Effector CD8-positive, alpha-beta T cell (primary cell): ENCODE results near the gene ZBTB3.
"Not testable (repeated sequence)": the region's sequence is repeated elsewhere in the genome, so short reads cannot be mapped to it uniquely, and the experiment has no call there.

Source experiments
- DNase-seq: peaks from one replicate; lab custom pipeline; 2025; lab: John Stamatoyannopoulos, UW

The ZBTB3 gene

DNA sequence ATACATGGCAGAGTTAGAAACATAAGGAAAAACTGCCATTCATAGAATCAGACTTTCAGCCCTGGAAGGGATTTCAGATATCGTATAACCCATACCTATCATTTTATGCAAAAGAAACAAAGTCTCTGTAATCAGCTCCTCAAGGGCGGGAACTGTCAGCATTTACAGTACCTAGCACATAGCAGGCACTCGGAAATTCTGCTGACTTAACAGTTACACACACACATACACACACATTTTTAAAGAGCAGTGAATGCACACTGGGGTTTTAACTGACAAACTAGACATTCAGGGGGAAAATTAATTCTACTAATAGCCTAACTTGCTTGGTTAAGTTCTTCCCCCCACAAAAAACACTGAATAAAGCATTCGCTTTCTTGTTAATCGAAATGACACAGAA is 37.8 kb downstream of the ZBTB3 start:
- no peak for DNase-seq

DNA sequence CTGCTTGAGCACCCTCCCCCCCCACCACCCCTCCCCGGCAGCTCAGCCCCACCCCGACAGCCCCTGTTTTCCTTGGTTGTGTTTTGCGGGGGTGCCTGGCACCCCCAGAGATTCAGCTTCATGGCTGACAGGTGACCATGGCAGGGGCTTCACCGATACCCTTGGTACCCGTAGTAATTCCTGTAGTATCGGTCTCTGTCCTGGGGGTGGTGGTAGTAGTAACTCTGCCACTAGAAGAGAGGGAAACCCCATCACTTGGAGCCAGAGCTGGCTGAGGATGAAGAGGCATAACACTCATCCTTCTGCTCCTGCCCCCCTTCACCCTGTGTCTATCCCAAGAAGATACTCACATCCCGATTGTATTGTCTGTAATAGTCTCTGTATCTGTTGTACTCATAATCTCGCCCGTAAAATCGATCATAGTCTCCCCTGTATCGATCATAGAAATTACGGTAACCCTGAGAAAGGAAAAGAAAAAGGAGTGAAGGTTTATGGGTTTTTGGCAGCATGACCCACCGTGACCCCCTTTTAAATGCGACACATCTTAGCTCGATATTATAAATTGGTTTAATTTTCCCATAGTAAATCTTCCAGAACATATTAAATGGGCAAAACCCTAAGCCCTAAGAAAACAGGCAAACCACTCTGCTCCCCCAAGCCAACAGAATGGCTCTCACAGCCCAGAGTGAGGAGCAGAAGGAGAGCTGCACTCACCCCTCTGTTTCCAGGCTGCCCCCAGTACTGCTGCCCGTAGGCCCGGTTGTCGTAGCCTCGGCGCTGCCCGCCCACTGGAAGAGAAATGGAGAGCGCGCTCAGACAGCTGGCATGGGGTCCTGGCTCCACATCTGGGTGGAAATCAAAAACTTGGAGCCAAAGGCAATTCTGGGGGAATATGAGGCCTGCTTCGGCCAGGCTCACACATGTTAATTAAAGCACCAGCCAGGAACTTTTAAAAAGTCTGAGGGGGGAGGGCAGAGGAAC is 38.5 kb downstream of the ZBTB3 start:
- DNase-seq: no peak

DNA sequence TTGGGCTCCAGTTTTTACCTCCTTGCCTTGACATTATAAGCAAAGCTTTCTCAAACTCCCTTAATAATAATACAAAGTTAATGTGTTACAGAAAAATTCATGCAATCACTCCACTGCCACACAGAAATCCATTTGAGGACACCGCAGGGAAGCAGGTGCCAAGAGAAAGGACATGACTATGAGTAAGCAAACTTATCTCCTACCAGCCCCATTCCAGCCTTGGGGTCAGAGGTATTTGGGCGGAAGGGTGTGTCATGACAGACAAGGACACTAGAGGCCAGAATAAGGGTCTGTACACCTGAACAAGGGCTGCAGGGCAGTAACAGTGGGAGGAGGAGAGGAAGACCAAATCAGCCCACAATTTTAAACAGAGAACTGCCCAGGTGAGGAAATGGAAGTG is 40.6 kb downstream of the ZBTB3 start:
- DNase-seq: no peak

DNA sequence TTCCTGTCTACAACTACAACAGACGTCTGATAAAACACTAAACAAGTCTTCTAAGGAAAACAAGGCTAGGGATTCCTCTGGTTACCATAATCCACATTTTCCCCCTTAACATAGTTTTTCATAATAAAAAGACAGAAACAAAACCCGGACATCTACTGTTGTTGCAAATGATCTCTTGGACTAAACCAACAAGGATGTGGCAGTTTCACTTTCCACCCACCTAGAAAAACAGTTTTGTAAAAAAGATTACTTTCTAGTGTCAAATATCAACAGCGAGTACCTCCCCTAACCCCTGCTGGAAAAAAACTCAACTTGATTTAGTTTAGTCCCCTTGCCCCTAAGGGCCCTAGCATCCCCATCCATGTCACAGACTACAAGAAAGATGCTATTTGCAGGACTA is 41.1 kb downstream of the ZBTB3 start:
- no peak for DNase-seq

DNA sequence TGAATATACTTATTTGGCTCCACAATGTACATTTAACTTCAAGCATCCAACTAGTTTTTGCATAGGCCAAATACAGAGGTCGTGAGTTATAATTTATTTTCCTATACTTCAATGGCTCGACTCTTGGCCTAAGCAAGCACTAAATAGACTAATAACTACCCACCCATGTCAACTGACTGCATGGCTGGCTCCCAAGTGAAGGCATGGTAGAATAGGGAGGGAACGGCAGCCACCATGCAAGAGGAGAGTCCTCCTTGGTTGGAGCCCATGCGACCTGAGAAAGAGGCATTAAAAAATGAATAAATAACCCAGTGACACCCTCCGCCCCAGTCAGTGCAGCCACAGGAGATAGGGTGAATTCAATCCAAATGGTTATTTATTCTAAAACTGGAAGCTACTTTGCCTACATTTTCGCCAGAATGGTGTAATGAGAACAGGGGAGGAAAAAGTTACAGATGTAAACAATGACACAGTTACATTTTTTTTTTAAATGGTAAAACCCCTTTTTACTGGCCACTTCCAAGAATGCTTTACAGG is 41.6 kb downstream of the ZBTB3 start:
- no peak for DNase-seq

DNA sequence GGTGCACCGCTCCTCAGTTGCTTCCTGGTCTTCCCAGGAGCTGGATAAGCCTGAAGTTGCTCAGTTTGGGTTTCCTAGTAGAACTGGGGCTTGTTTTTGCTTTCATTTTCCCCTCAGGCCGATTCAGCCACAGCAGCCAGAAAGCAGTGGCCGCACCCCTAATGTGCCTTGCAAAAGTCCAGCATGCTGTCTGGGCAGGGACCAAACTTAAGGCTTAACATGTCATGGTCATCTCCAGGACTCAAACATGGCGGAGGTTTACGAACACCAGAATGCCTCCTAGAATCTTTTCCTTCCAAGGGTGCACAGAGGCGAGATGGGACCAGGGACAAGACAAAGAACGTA is 44.0 kb downstream of the ZBTB3 start:
- DNase-seq: no peak

DNA sequence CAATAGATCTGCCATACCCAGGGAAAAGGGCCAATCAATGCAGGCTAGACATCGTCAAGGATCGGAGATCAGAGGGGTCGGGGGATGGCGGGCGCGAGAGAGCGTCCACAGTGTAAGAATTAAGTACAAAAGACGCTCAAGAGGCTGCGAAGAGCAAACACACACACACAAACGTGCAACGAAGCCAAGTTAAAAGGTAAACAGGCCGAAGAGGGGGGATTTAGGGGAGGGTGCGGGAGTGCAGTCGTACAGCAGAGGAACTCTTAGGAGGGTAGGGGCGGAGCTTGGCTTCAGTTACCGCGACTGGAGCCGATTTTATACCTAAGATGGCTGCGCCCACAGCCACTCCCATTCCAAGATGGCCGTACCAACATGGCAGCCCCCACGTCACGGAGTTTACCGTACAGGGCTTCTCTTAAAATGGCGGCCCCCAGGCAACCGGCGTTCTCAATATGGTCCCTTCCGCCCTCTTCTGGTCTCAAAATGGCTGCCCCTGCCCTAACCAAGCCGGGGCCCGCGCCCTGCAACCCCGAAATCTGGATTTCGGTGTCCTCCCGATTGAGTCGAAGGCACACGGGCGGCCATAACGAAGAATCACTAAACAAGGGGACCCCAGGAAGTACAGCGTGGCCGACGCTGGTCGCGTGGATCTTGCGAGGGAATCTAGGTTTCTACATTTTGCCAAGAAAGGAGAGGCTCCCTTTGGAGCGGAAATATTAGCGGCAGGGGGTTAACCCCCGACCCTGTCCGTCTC is 44.5 kb downstream of the ZBTB3 start:
- DNase-seq: peak; percentile 93

DNA sequence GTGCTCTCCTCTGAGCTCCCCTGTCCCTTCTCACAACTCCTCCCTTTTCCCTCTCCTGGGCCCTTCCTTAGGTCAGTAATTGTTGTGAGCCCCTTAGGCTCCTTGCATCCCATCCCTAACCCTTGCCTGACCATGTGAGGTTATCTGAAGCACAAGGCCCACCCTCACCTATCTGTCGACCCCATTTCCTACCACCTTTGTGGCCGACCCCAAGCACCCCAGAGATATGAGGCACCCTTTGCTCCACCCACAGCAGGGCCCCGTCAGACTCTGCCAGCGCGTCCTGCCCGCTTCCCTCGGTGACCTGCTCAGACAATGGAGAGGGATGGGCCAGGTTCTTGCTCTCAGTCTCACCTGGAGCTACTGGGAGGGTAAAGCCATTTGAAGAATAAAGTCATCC is 45.2 kb downstream of the ZBTB3 start:
- DNase-seq: peak; percentile 44

DNA sequence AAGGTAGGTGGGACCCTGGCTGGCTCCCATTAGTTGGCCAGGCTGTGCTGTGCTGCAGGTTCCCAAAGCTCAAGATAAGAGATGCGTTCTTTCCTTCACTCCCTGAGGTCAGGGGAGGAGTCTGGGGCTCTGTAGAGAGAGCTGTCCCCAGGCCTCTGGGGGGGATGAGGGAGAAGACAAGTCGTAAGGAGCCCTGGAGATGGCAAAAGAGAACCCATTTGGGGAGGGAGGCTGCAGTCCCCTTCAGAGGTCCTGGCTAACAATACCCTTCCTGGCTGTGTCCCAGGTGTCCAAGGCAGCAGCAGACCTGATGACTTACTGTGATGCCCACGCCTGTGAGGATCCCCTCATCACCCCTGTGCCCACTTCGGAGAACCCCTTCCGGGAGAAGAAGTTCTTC is 45.6 kb downstream of the ZBTB3 start:
- DNase-seq: no peak

DNA sequence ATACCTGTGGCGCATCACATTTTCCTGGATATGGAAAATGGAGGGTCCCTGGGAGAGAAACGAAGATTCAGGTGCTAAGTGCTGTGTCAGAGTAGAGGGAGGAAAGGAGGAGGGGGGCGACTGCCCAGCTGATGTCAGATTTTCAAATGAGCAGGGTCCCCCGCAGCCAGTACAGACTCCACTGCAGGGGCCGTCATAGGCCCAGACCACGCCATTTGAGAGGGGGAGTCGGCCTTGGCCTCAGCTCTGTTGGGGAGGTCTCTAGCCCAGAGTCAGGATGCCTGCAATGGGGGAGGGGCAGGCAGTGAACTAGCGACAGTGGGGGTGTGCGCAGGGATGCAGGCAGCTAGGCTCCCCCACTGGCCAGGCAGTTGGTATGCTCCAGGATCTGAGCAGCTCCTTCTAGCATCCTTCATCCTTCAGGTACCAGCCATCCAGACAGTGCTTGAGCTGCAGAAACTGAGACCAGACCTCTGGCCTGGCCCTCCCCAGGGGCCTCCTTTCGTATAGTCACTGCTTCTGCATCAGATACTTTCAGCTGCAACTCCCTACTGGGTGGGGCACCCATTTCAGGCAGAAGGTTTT is 46.6 kb downstream of the ZBTB3 start, which contains the start of the genes BSCL2 and GNG3:
TSS of gene BSCL2 (minus strand) at position 148 of the 585 bp plus-strand sequence. CDS start 229 bp downstream, outside the sequence.
TSS of gene GNG3 (plus strand) at position 400 of the 585 bp plus-strand sequence. CDS start 620 bp downstream, outside the sequence.
- no peak for DNase-seq

DNA sequence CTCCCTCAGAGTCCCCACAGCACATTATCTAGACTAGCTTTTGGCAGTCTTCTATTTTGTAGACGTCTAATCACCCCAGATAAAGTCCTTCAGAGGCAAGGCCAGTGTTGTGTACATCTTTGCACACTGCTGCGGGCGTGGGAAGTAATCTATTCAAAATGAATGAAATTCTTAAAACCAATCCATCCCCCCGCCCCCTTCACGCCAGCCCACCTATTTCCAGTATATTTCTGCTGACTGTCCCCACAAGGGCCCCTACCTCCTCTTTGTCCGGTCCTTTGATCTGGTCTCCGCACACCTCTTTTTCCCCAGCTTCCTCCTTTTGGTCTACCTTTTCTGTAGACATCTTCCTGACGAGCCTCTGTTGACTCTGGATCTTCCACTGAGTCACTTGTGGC is 47.1 kb downstream of the ZBTB3 start:
- DNase-seq: no peak

DNA sequence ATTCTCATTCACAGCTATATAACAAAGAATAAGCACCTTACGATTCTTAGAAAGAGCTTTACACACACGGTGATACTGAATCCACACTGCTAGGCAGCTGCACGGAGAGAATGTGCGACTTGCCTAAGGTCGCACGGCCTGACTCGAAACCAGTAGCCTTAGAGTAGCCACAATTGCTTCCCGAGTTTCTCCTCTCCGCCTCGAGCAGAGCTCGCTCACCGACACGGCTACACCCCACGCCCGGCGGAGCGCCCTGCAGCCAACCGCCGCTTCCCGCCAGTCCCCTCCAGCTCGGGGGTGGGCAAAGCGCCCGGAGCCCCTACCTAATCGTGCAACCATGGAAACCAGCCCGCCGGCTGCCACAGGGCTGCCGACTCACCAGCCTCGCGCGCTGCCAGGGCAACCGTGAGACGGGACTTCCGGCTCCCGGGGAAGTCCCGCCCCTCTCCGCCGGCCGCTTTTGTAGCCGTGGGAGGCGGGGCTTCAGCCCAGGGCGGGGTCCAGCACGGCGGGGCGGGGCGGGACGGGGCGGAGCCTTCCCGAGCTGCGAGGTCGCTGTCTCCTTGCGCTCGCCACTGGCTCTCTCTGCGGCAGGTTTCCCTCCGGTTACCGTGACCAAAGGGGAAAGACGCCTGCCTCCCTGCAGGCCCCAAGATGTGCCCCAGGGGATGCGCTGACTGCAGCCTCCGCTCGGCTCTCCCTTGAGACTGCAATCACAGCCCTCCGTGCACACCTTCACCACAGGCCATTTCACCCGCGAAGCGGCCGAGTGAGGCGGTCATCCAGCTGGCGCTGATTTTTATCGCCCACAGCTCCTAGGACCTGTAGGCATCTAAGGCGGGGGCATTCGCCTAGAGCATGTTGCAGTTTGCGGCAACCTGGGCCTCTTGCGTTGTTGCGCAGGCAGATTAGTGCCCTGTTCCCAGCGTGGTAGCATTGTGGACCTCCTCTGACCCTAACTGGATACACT is 47.8 kb downstream of the ZBTB3 start:
- peak; percentile 94 for DNase-seq

DNA sequence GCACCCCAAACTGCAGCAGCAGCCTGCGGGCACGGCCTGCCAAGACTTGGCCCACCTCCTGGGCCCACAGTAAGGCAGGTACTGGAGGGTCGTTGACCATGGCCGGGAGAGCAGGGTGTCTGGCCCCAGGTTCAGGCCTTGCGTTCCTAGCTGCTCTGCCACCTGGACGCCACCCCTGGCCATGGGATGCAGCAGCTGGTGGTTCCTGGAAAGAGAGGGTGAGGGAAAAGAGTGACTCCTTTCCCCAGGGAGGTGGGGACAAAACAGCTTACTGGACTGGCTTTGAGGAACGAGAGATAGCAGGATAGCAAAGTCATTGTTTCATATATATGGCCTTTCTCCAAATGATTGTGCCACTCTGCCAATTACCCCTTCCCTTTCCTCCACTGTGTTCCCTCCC is 48.5 kb downstream of the ZBTB3 start:
- no peak for DNase-seq

DNA sequence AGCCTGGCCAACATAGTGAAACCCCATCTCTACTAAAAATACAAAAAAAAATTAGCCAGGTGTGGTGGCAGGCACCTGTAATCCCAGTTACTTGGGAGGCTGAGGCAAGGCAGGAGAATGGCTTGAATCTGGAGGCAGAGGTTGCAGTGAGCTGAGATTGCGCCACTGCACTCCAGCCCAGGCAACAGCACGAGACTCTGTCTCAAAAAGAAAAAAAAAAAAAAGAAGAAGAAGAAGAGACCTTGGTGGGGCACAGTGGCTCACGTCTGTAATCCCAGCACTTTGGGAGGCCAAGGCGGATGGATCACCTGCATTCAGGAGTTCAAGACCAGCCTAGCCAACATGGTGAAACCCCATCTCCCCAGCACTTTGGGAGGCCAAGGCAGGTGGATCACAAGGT is 50.0 kb downstream of the ZBTB3 start:
- DNase-seq: not testable (repeated sequence)

DNA sequence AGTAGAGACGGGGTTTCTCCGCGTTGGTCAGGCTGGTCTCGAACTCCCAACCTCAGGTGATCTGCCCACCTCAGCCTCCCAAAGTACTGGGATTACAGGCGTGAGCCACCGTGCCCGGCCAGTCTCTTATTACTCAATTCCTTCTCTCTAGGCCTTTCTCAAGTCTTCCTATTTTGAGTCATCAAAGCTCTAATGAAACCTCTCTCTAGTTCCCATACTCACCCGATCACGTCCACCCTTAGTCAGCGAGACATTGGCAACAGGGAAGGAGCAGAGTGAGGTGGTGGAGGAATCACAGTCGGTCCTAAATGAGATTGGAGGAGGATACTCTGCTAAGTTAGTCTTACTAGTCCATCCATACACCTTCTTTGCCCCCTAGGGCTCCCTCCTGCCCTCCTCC is 51.7 kb downstream of the ZBTB3 start:
- DNase-seq: no peak
